Epidermal melanocyte (primary cell): ENCODE results near the gene MAPRE3.

Experiments used
- DNase-seq: peaks from one replicate; pipeline ENCODE4 v3.0.0; 2011; ENCODE audit warnings: low spot score; ENCODE audit not compliant: insufficient read length

Gene MAPRE3

DNA sequence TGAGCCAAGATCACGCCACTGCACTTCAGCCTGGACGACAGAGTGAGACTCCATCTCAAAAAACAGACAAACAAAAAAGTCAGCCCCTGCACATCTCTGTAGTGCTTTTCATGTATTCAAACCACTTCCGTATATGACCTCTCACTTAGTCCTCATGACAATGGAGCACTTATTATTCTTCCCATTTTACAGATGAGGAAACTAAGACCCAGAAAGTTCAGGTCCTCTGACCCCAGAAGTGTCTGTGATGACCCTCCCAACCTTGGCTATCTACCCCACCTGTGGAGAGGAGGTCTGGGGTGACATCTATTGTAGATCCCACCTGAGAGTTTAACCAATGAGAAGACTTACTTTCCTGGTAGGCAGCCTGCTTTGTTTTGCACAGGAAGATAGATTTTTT lies 21.6 kb upstream of the MAPRE3 start:
- DNase-seq: no peak

DNA sequence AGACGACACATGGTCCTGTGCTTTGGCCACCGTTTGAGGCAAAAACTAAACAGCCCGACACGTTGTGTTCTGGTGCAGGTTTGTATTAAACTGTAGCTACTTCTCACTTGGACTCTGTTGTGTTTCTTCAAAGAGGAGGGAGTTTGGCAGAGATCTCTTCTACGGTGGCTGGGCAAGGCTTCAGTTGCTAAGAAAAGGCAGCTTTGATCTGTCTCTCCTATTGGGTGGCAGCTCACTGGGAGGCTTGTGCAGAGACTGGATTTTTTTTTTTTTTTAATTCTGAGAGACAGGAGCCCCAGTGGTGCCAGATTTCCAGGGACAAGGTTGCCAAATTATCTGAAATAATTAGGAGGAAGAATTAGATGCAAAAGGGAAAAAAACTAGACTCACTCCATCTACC lies 20.2 kb upstream of the MAPRE3 start:
- no peak for DNase-seq

DNA sequence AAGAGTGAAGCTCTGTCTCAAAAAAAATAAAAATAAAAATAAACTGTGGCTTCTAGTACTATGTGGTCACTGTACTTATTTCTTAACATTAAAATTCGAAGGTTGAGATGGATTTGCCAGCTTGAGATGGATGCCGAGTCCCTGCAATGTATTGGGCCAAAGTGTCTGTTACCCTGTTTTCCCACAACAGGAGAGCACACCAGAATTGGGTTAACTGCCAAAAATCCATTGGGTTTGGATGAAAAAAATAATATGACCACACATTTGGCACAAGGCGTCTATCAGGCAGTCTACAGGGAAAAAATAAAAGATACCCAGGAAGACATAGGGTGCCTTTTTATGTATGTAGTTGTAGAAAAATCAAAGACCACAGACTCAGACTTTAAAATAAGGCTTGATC lies 19.2 kb upstream of the MAPRE3 start:
- DNase-seq: no peak

- DNase-seq: no peak
Measured at GRCh38 chr2:26952374-26952773, 18.1 kb upstream of the MAPRE3 start.

DNA sequence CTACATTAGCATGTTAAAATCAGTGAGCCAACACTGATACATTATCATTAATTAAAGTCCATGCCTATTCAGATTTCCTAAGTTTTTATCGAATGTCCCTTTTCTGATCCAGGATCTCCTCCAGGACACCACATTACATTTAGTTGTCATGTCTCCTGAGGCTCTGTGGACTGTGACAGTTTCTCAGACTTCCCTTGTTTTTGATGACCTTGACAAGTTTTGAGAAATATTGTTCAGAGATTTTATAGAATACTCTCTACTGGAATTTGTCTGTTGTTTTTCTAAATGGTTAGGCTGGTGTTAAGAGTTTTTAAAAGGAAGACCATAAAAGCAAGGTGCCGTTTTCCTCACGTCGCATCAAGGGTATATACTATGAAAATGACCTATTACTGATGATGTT lies 16.3 kb upstream of the MAPRE3 start:
- DNase-seq: no peak

- DNase-seq: no peak
Measured at GRCh38 chr2:26957041-26957440, 13.4 kb upstream of the MAPRE3 start.

DNA sequence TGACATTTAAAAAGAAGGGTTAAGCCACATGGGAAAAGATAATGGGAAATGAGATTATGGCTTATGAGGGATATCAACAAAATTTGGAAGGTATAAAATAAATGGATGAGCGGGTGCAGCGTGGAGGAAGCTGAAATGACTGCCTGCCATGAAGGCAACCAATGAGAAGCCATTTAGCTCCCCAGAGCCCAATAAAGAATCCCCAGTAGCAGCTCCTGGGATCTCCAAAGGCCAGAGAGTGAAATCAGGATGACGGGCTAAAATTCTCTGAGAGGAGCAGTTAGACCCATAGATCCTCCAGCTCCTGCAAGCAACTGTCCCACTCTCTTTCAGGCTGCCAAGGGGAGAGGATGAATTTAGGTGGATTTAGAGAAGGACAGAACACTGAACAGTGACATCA lies 12.9 kb upstream of the MAPRE3 start:
- DNase-seq: no peak

GRCh38 chr2:26959331-26959730 lies 11.1 kb upstream of the MAPRE3 start:
- no peak for DNase-seq

GRCh38 chr2:26964446-26965130 lies 5.8 kb upstream of the MAPRE3 start:
- DNase-seq: no peak

DNA sequence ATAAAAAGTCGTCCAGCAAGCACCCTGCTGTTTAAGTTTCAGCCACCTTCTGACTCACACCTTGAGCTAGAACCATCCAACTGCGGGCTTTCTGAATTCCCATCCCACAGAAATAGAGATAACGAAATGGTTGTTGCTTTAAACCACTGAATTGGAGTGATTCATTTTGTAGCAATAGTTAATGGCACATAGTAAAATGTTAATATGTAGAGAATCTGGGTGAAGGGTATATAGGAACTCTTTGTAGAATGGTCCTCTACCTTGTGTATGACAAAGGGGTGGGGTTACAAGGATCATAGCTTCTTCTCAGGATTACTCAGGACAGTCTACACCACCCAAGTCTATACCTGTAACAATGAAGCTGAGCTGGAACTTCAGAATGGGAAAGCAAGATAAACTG lies 2.4 kb upstream of the MAPRE3 start:
- no peak for DNase-seq

DNA sequence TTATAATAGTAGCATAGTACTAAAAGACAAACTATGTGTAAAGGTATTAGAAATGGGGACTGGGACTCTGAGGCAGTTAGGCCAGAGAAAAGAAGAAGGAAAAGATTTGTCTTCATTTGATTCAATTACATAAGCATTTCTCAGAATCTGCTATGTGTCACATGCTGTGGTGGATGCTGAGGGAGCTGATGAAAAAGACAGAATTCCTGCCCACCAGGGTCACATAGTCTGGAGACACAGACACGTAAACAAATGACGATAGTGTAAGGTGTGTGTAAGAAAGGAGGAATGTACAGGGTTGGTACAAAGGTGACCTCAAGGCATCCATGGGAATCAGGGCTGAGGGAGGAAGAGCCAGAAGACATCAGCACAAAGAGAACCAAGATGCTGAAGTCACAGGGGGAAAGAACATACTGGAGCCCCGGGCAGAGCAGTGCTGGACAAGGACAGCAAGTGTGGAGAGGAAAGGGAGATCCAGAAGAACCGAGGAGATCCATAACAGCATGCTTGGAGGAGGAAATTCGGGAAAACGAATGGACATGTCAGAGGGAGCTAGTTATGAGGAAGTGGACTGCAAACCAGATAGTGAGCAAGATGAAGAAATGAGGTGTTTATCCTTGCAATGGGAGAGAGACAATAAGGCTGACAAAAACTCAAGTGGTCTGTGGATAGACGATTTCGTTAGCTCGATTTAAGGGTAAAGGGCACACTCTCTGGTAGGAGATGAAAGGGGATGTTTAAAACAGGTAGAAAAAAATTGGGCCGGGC lies 1.2 kb upstream of the MAPRE3 start:
- no peak for DNase-seq

- DNase-seq: no peak
Measured at GRCh38 chr2:26970928-26971627, 641 bp downstream of the MAPRE3 start.

DNA sequence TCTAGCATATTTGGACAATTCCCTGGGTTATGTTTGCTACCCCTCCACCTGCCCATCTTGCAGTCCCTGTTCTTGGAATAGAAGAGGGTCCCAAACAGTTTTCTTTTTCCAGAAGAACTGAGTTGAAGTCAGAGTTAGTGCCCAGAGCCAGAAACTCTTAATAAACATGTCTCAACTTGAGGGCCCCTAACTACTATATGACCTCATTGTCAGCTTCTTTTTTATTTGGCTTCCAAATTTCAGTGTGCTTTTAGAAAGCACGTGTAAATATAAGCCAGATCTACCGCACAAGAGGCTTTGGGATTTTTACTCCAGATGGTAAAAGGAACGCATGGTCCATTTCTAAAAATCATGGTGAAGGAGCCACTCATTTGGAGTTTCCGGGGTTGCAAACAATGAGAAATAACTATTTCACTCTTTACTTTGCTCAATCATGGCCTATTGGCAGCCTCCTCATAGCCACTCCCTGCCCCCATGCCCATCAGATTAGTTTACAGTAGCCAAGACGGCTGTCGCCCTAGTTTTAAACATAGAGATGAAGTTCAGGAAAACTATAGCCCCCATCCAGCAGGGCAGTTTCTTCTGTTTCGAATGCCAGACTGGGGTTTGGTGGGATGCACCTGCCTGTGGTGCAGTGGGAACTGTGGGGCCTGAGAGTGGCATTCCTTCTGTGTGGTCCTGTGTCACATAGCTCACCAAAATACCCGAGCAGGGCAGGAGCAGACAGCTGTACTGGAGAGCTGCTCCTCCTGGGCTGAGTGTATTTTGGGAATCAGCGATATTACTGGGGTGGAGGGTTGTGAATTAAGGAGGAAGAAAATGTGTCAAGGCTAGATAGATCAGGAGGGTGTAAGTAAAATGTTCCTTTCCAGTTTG lies 1.7 kb downstream of the MAPRE3 start:
- DNase-seq: no peak

- no peak for DNase-seq
Measured at GRCh38 chr2:26974352-26974751, 3.9 kb downstream of the MAPRE3 start.

- no peak for DNase-seq
Measured at GRCh38 chr2:26975102-26975501, 4.7 kb downstream of the MAPRE3 start.

GRCh38 chr2:26975656-26976055 lies 5.2 kb downstream of the MAPRE3 start:
- no peak for DNase-seq

- DNase-seq: no peak
Measured at GRCh38 chr2:26976237-26976636, 5.8 kb downstream of the MAPRE3 start.

GRCh38 chr2:26977012-26977411 lies 6.6 kb downstream of the MAPRE3 start:
- no peak for DNase-seq

DNA sequence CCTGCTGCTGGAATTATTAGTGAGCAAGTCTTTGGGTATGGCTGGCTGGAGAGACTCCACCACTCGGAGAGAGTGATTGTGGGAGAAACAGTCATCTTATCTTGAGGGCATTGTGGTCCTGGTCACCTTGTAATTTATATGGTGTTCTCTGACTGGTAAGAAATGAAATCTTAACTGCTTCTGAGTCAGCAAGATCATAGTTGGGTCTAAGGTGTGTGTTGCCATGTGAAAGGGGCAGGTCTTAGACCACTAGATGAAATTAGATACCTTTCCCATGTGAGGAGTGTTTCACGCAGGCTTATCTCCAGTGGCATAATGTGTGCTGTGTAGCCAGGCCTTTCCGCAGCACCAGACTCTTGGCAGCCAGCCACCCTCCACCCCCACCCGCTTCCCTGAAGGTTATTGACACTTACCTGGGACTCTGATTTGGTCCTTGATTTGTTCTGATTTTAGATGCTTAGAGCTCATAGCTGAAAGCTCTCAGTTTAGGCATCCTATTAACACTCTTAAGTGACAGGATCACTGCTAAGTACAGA lies 7.7 kb downstream of the MAPRE3 start:
- DNase-seq: no peak

DNA sequence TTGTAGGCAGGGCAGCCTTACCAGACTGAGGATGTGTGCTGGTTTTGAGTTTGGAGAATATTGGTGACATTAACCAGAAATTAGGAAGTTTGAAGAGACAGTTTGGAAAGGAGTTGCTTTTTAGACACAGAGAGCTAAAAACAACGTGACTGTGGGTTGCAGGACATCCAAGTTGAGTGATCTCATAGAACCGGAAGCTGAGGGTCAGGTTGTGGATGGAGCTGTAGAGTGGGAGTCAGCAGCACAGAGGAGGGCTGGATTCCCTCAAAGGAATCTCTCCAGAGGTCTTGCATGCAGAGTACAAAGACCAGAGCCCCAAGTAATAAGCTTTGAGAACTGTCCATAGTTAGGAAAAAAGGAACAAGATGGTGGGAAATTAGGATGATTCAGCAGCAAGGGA lies 9.3 kb downstream of the MAPRE3 start:
- no peak for DNase-seq

DNA sequence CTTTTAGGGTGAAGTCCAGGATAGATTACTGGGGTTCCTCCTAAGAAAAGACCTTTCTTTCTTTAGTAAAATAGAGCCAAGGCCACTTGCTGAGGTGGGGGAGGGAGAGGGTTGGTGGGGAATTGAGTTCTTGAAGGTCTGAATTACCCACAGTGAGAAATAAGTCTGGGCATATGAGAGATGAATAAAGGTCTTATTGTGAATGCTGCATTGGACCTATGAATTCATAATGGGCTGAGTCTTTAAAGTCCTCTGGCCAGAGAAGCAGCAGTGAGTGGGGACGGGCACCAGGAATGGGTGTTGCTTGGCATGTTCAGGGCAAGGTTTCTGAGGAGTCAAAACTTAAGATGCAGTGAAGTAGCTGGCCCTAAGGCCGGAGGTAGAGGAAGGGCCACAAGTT lies 10.5 kb downstream of the MAPRE3 start:
- DNase-seq: peak; percentile 89
